Liver (tissue), 9 donors: ENCODE data around the gene RIMKLA. TPM values are rescaled to one million over a fixed set of nuclear protein-coding genes. Genes with fewer than 3 reads are reported as not detected.

Source experiments
- DNase-seq: peaks from one replicate; pipeline ENCODE4 v3.0.0-alpha.2; 2017; ENCODE audit warnings: low spot score
- H3K27ac ChIP-seq, 2 donors: one replicate each; pipeline ENCODE4 v1.7.0; 2013; ENCODE audit warnings: inconsistent platforms in 2 of 2, low read length in 2 of 2, control low read depth in 1 of 2, low read depth in 1 of 2, mild to moderate bottlenecking in 1 of 2
- H3K27me3 ChIP-seq, 4 donors: one replicate each; pipeline versions ENCODE4 v1.6.1 to v1.7.0; 2013; ENCODE audit warnings: low read length in 3 of 4, inconsistent platforms in 1 of 4, mild to moderate bottlenecking in 1 of 4, moderate library complexity in 1 of 4; ENCODE audit not compliant: control insufficient read depth in 4 of 4, insufficient read depth in 4 of 4
- H3K36me3 ChIP-seq, 4 donors: one replicate each; pipeline versions ENCODE4 v1.6.1 to v1.7.0; 2013; ENCODE audit warnings: low read length in 3 of 4, mild to moderate bottlenecking in 3 of 4, low read depth in 1 of 4, moderate library complexity in 1 of 4; ENCODE audit not compliant: control insufficient read depth in 4 of 4, insufficient read depth in 3 of 4
- H3K4me1 ChIP-seq, 4 donors: one replicate each; pipeline versions ENCODE4 v1.6.1 to v1.7.0; 2013; ENCODE audit warnings: low read length in 3 of 4, mild to moderate bottlenecking in 3 of 4, moderate library complexity in 1 of 4; ENCODE audit not compliant: control insufficient read depth in 4 of 4, insufficient read depth in 4 of 4
- H3K4me3 ChIP-seq, 3 donors: one replicate each; pipeline versions ENCODE4 v1.6.1 to v1.7.0; 2013; ENCODE audit warnings: low read length in 3 of 3, control low read depth in 1 of 3, low read depth in 1 of 3, mild to moderate bottlenecking in 1 of 3
- H3K9ac ChIP-seq, 2 donors: one replicate each; pipeline ENCODE4 v1.7.0; 2013; ENCODE audit warnings: low read length in 2 of 2, mild to moderate bottlenecking in 2 of 2, moderate library complexity in 2 of 2, control low read depth in 1 of 2, low read depth in 1 of 2
- H3K9me3 ChIP-seq, 4 donors: one replicate each; pipeline versions ENCODE4 v1.6.1 to v1.7.0; 2013; ENCODE audit warnings: low read length in 3 of 4; ENCODE audit not compliant: control insufficient read depth in 4 of 4
- EGR1 ChIP-seq, 2 donors: IDR thresholded peaks; 2 replicates each; pipeline ENCODE4 v1.6.1; 2016 to 2018; ENCODE audit warnings: antibody characterized with exemption in 2 of 2, low read depth in 2 of 2
- FOXA1 ChIP-seq: IDR thresholded peaks from 2 replicates; pipeline ENCODE4 v1.6.1; 2016; ENCODE audit warnings: antibody characterized with exemption
- FOXA2 ChIP-seq: IDR thresholded peaks from 2 replicates; pipeline ENCODE4 v1.6.1; 2016; ENCODE audit warnings: antibody characterized with exemption
- GABPA ChIP-seq, 2 donors: IDR thresholded peaks in 1 of 2; conservative IDR thresholded peaks in 1 of 2; 2 replicates each; pipeline ENCODE4 v1.6.1; 2016; ENCODE audit warnings: antibody characterized with exemption in 2 of 2, mild to moderate bottlenecking in 1 of 2, moderate library complexity in 1 of 2
- HNF4A ChIP-seq, 2 donors: conservative IDR thresholded peaks; 2 replicates each; pipeline ENCODE4 v1.6.1; 2016; ENCODE audit warnings: antibody characterized with exemption in 2 of 2, mild to moderate bottlenecking in 2 of 2
- HNF4G ChIP-seq: IDR thresholded peaks from 2 replicates; pipeline ENCODE4 v1.6.1; 2016; ENCODE audit warnings: antibody characterized with exemption
- JUND ChIP-seq, 2 donors: IDR thresholded peaks; 2 replicates each; pipeline ENCODE4 v1.6.1; 2016; ENCODE audit warnings: antibody characterized with exemption in 2 of 2
- NR2F2 ChIP-seq: IDR thresholded peaks from 2 replicates; pipeline ENCODE4 v1.6.1; 2016; ENCODE audit warnings: antibody characterized with exemption
- RAD21 ChIP-seq, 2 donors: IDR thresholded peaks; 2 replicates each; pipeline ENCODE4 v1.6.1; 2016; ENCODE audit warnings: antibody characterized with exemption in 2 of 2, mild to moderate bottlenecking in 2 of 2
- RXRA ChIP-seq, 2 donors: IDR thresholded peaks; 2 replicates each; pipeline ENCODE4 v1.6.1; 2017 to 2018; ENCODE audit warnings: antibody characterized with exemption in 2 of 2, mild to moderate bottlenecking in 1 of 2
- SP1 ChIP-seq: IDR thresholded peaks from 2 replicates; pipeline ENCODE4 v1.6.1; 2018; ENCODE audit warnings: antibody characterized with exemption, mild to moderate bottlenecking
- TAF1 ChIP-seq: conservative IDR thresholded peaks from 2 replicates; pipeline ENCODE4 v1.6.1; 2016; ENCODE audit warnings: antibody characterized with exemption, mild to moderate bottlenecking
- YY1 ChIP-seq: IDR thresholded peaks from 2 replicates; pipeline ENCODE4 v1.6.1; 2016; ENCODE audit warnings: antibody characterized with exemption, mild to moderate bottlenecking
- WGBS: extraction: QIAGEN DNeasy Blood & Tissue Kit; methylation state at CpG from one replicate; pipeline ENCODE4 v1.1.7; 2013; 5-methylcytosine and 5-hydroxymethylcytosine counted together
- polyA plus RNA-seq, 2 donors: library from polyadenylated mRNA; stranded (reverse) in 1 of 2; unstranded in 1 of 2; fragments of 200-250 nt in 1 of 2; fragments of >200 nt in 1 of 2; fragmentation: Nextera tagmentation in 1 of 2; extraction: Ambion mirVana in 1 of 2; gene quantifications; one replicate each; pipeline versions ENCODE4 v1.2.1 to v1.2.3, GENCODE V29; 2013 to 2015
- total RNA-seq, 2 donors: library from RNA; depleted of rRNA; stranded (reverse); fragments of >200 nt; gene quantifications; one replicate each; pipeline ENCODE4 v1.2.3, GENCODE V29; 2014
- TF ChIP-seq, protein P1 (sequence below): fragments of 150-350 bp; IDR thresholded peaks from 2 replicates; pipeline ENCODE4 v1.5.1; 2017; ENCODE audit warnings: improper control_type of control experiment, low read depth, low read length; ENCODE audit not compliant: missing input control
- TF ChIP-seq, protein P2 (sequence below): IDR thresholded peaks from 2 replicates; pipeline ENCODE4 v1.6.1; 2016; ENCODE audit warnings: antibody characterized with exemption
- TF ChIP-seq, protein P3 (sequence below): IDR thresholded peaks from 2 replicates; pipeline ENCODE4 v1.6.1; 2016; ENCODE audit warnings: antibody characterized with exemption
- TF ChIP-seq, protein P4 (sequence below): IDR thresholded peaks from 2 replicates; pipeline ENCODE4 v1.6.1; 2016; ENCODE audit warnings: antibody characterized with exemption, mild to moderate bottlenecking
- donor health status: healthy.
- donor health status: healthy.
- donor health status: healthy.
- donor health status: healthy.
- donor health status: healthy.

Gene RIMKLA
- total and polyA plus RNA-seq, 4 donors = 0.03 to 0.09 (median 0.08) TPM

DNA sequence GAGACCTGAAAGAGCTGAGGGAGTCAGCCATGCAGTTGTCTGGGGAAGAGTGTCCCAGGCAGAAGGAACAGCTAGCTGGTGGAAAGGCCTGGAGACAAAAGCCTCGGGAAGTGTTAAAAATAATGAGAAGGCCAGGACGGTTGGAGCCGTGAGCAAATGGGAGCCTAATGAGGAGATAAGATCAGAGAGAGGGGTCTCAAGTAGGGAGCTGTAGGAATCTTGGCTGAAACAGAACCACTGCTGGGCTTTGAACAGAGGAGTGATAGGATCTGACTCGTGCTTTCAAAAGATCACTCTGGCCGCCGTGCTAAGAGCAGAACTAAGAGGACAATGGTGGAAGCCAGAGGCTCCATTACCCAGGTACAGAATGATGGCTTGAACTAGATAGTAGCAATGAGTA lies 43.6 kb upstream of the RIMKLA start:
- no peaks in the 10 kb centered on the region for H3K27me3 ChIP-seq
- DNase-seq = no peak
- no peaks in the 10 kb centered on the region for H3K9me3 ChIP-seq
- H3K4me1 ChIP-seq = peaks cover 9 to 28% (median 18%) of the 10 kb centered on the region in 4 donors
- no peak overlapping the region for H3K27ac ChIP-seq
- H3K36me3 ChIP-seq = no peaks in the 10 kb centered on the region
- TF ChIP-seq GABPA (IDR thresholded peaks at IDR 0.05 in 1 of 2, conservative IDR thresholded peaks at IDR 0.05 in 1 of 2) = no peak
- no peak for TF ChIP-seq HNF4G
- TF ChIP-seq, protein P1, sequence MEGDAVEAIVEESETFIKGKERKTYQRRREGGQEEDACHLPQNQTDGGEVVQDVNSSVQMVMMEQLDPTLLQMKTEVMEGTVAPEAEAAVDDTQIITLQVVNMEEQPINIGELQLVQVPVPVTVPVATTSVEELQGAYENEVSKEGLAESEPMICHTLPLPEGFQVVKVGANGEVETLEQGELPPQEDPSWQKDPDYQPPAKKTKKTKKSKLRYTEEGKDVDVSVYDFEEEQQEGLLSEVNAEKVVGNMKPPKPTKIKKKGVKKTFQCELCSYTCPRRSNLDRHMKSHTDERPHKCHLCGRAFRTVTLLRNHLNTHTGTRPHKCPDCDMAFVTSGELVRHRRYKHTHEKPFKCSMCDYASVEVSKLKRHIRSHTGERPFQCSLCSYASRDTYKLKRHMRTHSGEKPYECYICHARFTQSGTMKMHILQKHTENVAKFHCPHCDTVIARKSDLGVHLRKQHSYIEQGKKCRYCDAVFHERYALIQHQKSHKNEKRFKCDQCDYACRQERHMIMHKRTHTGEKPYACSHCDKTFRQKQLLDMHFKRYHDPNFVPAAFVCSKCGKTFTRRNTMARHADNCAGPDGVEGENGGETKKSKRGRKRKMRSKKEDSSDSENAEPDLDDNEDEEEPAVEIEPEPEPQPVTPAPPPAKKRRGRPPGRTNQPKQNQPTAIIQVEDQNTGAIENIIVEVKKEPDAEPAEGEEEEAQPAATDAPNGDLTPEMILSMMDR = no peak
- TF ChIP-seq YY1 = no peak
- TF ChIP-seq RAD21 (IDR thresholded peaks at IDR 0.05) = no peak
- no peak for TF ChIP-seq EGR1 (IDR thresholded peaks at IDR 0.05; ENCODE audit: low read depth in 2 of 2)
- TF ChIP-seq TAF1 = no peak
- no peak for TF ChIP-seq SP1
- TF ChIP-seq, protein P2, sequence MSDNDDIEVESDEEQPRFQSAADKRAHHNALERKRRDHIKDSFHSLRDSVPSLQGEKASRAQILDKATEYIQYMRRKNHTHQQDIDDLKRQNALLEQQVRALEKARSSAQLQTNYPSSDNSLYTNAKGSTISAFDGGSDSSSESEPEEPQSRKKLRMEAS = no peak
- TF ChIP-seq FOXA2 = no peak
- no peak for TF ChIP-seq FOXA1
- no peak for TF ChIP-seq JUND (IDR thresholded peaks at IDR 0.05)
- no peak for TF ChIP-seq NR2F2
- no peak for TF ChIP-seq RXRA (IDR thresholded peaks at IDR 0.05)
- 88% methylated on average over 6 of the region's 6 CpGs for WGBS
- H3K4me3 ChIP-seq = no peak overlapping the region
- H3K9ac ChIP-seq = no peak overlapping the region

DNA sequence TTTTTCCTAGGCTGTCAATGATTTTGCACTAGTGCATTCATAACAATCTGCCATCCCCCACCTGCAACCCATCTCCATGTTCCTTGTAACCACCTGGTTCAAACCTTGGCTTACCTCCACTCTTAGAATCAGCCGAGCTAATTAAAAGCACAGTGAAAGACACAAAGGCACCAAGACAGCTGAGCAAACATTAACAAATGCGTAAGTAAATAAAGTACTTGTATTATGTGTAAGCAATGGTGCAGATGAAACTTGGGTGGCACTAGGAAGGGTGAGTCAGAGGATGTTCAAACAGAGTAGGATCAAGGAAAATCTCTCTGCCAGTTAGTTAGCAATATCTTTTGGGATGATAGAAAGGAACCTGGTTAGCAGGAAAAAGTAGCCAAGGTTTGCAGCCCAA lies 40.5 kb upstream of the RIMKLA start:
- Histone ChIP-seq H3K4me1 (peaks cover 0 to 13% (median 8%) of the 10 kb centered on the region in 4 donors), H3K36me3 (no peaks in the 10 kb centered on the region), H3K4me3 (no peak overlapping the region), H3K27me3 (no peaks in the 10 kb centered on the region), H3K27ac (no peak overlapping the region), H3K9ac (no peak overlapping the region), H3K9me3 (no peaks in the 10 kb centered on the region)
- no peak for TF ChIP-seq SP1
- TF ChIP-seq JUND (IDR thresholded peaks at IDR 0.05) = peak in 1 of 2 donors; percentile 20
- no peak for DNase-seq
- WGBS = 52% methylated on average over 2 of the region's 2 CpGs

DNA sequence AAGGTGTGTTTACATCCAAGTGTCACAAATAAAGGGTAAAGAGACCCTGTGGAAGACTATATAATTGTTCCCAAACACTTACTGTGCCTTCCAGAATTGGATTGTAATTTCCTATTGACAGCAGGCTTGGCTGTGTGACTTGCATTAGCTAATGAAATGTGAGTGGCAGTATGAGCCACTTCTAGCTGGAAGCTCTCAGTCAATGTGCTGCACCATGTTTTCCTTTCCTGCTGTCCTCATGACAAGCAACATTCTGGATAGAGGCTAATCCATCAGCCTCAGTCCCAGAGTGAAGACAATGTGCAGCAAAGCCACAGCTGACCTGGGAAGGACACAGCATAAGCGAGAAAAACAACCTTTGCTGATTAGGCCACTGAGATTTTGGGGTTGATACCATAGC lies 39.7 kb upstream of the RIMKLA start:
- Histone ChIP-seq H3K4me3 (no peak overlapping the region), H3K4me1 (peaks cover 0 to 12% (median 8%) of the 10 kb centered on the region in 4 donors), H3K27me3 (no peaks in the 10 kb centered on the region), H3K36me3 (no peaks in the 10 kb centered on the region), H3K27ac (no peak overlapping the region), H3K9ac (no peak overlapping the region), H3K9me3 (no peaks in the 10 kb centered on the region)
- no peak for DNase-seq
- TF ChIP-seq TAF1 (no peak), JUND (IDR thresholded peaks at IDR 0.05) (no peak), FOXA1 (no peak), GABPA (IDR thresholded peaks at IDR 0.05 in 1 of 2, conservative IDR thresholded peaks at IDR 0.05 in 1 of 2) (no peak), HNF4A (conservative IDR thresholded peaks at IDR 0.05) (no peak), FOXA2 (no peak)
- TF ChIP-seq, protein P1 = no peak
- TF ChIP-seq, protein P3, sequence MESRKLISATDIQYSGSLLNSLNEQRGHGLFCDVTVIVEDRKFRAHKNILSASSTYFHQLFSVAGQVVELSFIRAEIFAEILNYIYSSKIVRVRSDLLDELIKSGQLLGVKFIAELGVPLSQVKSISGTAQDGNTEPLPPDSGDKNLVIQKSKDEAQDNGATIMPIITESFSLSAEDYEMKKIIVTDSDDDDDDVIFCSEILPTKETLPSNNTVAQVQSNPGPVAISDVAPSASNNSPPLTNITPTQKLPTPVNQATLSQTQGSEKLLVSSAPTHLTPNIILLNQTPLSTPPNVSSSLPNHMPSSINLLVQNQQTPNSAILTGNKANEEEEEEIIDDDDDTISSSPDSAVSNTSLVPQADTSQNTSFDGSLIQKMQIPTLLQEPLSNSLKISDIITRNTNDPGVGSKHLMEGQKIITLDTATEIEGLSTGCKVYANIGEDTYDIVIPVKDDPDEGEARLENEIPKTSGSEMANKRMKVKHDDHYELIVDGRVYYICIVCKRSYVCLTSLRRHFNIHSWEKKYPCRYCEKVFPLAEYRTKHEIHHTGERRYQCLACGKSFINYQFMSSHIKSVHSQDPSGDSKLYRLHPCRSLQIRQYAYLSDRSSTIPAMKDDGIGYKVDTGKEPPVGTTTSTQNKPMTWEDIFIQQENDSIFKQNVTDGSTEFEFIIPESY = no peak
- TF ChIP-seq, protein P4, sequence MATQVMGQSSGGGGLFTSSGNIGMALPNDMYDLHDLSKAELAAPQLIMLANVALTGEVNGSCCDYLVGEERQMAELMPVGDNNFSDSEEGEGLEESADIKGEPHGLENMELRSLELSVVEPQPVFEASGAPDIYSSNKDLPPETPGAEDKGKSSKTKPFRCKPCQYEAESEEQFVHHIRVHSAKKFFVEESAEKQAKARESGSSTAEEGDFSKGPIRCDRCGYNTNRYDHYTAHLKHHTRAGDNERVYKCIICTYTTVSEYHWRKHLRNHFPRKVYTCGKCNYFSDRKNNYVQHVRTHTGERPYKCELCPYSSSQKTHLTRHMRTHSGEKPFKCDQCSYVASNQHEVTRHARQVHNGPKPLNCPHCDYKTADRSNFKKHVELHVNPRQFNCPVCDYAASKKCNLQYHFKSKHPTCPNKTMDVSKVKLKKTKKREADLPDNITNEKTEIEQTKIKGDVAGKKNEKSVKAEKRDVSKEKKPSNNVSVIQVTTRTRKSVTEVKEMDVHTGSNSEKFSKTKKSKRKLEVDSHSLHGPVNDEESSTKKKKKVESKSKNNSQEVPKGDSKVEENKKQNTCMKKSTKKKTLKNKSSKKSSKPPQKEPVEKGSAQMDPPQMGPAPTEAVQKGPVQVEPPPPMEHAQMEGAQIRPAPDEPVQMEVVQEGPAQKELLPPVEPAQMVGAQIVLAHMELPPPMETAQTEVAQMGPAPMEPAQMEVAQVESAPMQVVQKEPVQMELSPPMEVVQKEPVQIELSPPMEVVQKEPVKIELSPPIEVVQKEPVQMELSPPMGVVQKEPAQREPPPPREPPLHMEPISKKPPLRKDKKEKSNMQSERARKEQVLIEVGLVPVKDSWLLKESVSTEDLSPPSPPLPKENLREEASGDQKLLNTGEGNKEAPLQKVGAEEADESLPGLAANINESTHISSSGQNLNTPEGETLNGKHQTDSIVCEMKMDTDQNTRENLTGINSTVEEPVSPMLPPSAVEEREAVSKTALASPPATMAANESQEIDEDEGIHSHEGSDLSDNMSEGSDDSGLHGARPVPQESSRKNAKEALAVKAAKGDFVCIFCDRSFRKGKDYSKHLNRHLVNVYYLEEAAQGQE = no peak
- WGBS = 98% methylated on average over 1 of the region's 1 CpG
